Subcutaneous adipose tissue (tissue), 4 donors: ENCODE results near the gene KCNK13. TPM values are rescaled to one million over a fixed set of nuclear protein-coding genes. Genes with fewer than 3 reads are reported as not detected.

Source experiments
- CTCF ChIP-seq: fragments of 450-650 bp; IDR thresholded peaks from one replicate; pipeline ENCODE4 v1.5.1; 2016; ENCODE audit warnings: low read depth, mild to moderate bottlenecking, control low read depth, antibody characterized with exemption, moderate library complexity
- total RNA-seq, 4 donors: library from RNA; depleted of rRNA; stranded (reverse); fragments of >200 nt; gene quantifications; one replicate each; pipeline ENCODE4 v1.1.0, GENCODE V29; 2016

Gene KCNK13
- total RNA-seq, 4 donors from 2014 or later, result 0.44 to 7.0 TPM; not detected in 2

- no peak for TF ChIP-seq CTCF
Observed at GRCh38 chr14:90159688-90160087, 97.9 kb downstream of the KCNK13 start.

GRCh38 chr14:90161129-90161528, 99.3 kb downstream of the KCNK13 start:
- no peak for TF ChIP-seq CTCF

GRCh38 chr14:90168425-90169105, 106.8 kb downstream of the KCNK13 start:
- TF ChIP-seq CTCF, result no peak

- no peak for TF ChIP-seq CTCF
Observed at GRCh38 chr14:90175631-90176030, 113.8 kb downstream of the KCNK13 start.

GRCh38 chr14:90177539-90178189, 115.9 kb downstream of the KCNK13 start:
- TF ChIP-seq CTCF, result no peak

- TF ChIP-seq CTCF, result no peak
Observed at GRCh38 chr14:90179357-90179756, 117.6 kb downstream of the KCNK13 start.

GRCh38 chr14:90179809-90180779, 118.3 kb downstream of the KCNK13 start:
- TF ChIP-seq CTCF, result no peak
